ENCODE data around the gene KLHDC3. TPM values are rescaled to one million over a fixed set of nuclear protein-coding genes. Genes with fewer than 3 reads are reported as not detected.

The KLHDC3 gene
- total and polyA plus RNA-seq, 2 of the 8 experiments (the other 6 are each of a cell fraction or from before 2014, with no cell fraction given), result 181 to 203 TPM

DNA sequence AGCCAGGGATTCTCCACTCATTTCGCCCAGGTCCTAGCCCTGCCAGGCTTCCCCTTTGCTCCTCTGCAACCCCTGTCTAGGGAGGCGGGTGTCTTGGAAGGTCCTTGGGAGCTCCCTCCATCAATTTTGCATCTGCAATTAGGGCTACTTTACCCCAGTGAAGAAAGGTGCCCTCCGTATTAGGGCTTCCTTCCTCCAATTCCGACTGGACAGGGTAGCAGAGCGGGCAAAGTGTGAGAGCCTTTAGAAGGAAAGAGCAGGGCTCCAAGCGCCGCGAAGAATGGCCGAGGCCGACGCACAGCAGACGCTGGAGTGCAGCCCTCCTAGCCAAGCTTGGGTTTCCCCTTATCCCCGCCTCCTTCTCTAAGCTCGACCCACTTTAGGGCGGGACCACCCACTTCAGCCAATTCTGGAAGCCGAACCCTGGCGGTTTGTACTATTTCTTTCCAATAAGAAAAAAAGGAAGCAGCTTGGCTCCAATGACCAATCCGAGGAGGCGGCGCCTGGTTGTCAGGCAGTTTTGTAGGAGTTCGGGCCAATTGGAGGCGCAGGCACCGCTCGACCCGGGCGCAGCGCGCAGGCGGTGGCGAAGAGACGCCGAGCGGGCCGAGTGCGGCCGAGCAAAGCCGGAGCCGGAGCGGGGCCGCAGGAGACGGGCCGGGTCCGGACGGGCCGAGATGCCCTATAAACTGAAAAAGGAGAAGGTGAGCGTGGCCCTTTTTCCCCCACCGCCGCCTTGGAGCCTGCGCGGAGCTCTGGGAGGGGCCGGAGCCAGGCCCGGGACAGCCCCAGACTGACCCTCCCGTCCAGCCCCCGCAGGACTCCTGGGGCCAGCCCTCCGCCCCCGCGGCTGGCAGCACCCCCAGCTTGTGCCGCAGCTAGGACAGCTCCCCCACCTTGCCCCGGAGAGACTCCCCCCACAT, 29.8 kb upstream of the KLHDC3 start, which contains the start of gene PPP2R5D (continued):
- TF ChIP-seq RNF2 (IDR thresholded peaks at IDR 0.05; ENCODE audit: borderline replicate concordance, low read depth, low read length, missing control alignments, poor library complexity, severe bottlenecking) (no peak), EZH2 (IDR thresholded peaks at IDR 0.05; ENCODE audit: low read depth, low read length, severe bottlenecking) (no peak), TAF1 (IDR thresholded peaks at IDR 0.05; ENCODE audit: low read depth, low read length) (peak; percentile 94), CTBP2 (IDR thresholded peaks at IDR 0.05; ENCODE audit: borderline replicate concordance, insufficient read depth, insufficient read length, low read length) (no peak), TAF7 (optimal IDR thresholded peaks at IDR 0.05; ENCODE audit: borderline replicate concordance, low read depth, low read length) (peak; percentile 60), SRF (IDR thresholded peaks at IDR 0.05; ENCODE audit: low read depth, low read length) (no peak), RAD21 (IDR thresholded peaks at IDR 0.05 in 1 of 2, conservative IDR thresholded peaks at IDR 0.05 in 1 of 2; ENCODE audit: low read depth in 2 of 2, low read length in 2 of 2) (0 out of 4 replicates have a peak, but pooled peaks of 1 of the 2 experiments have one; percentile 4), CBX8 (IDR thresholded peaks at IDR 0.05; ENCODE audit: borderline replicate concordance, low read depth, low read length) (no peak), FOSL1 (IDR thresholded peaks at IDR 0.05; ENCODE audit: insufficient read depth, low read depth, low read length) (no peak), KDM5A (IDR thresholded peaks at IDR 0.05; ENCODE audit: low read length) (no peak)

Measured in H1 (cell line).